AG08395 (cell line): Measurements from ENCODE around the gene SNTG2.

Source experiments
- DNase-seq: peaks from one replicate; pipeline ENCODE4 v3.0.0; 2012; ENCODE audit warnings: mixed read lengths, low spot score

Gene SNTG2

GRCh38 chr2:1147873-1148612, 197.4 kb downstream of the SNTG2 start:
- no peak for DNase-seq

- DNase-seq, result no peak
These were observed 200.3 kb downstream of the SNTG2 start for GRCh38 chr2:1150724-1151511.

GRCh38 chr2:1152375-1152774, 201.7 kb downstream of the SNTG2 start:
- DNase-seq, result no peak

GRCh38 chr2:1153920-1154319, 203.3 kb downstream of the SNTG2 start:
- DNase-seq, result no peak

- DNase-seq, result no peak
These were observed 204.3 kb downstream of the SNTG2 start for GRCh38 chr2:1154710-1155594.

- no peak for DNase-seq
These were observed 205.4 kb downstream of the SNTG2 start for GRCh38 chr2:1156059-1156458.

- no peak for DNase-seq
These were observed 205.9 kb downstream of the SNTG2 start for GRCh38 chr2:1156531-1156930.

- DNase-seq, result no peak
These were observed 206.5 kb downstream of the SNTG2 start for GRCh38 chr2:1157107-1157506.

- DNase-seq, result no peak
These were observed 208.4 kb downstream of the SNTG2 start for GRCh38 chr2:1159013-1159412.

- no peak for DNase-seq
These were observed 211.6 kb downstream of the SNTG2 start for GRCh38 chr2:1162246-1162645.

- no peak for DNase-seq
These were observed 212.3 kb downstream of the SNTG2 start for GRCh38 chr2:1162768-1163584.

- DNase-seq, result no peak
These were observed 216.3 kb downstream of the SNTG2 start for GRCh38 chr2:1166976-1167375.

- DNase-seq, result no peak
These were observed 218.2 kb downstream of the SNTG2 start for GRCh38 chr2:1168846-1169245.

- DNase-seq, result no peak
These were observed 218.8 kb downstream of the SNTG2 start for GRCh38 chr2:1169291-1169949.

- DNase-seq, result no peak
These were observed 219.6 kb downstream of the SNTG2 start for GRCh38 chr2:1170241-1170640.

GRCh38 chr2:1170711-1171110, 220.1 kb downstream of the SNTG2 start:
- no peak for DNase-seq

- no peak for DNase-seq
These were observed 222.9 kb downstream of the SNTG2 start for GRCh38 chr2:1173528-1173927.

- no peak for DNase-seq
These were observed 231.2 kb downstream of the SNTG2 start for GRCh38 chr2:1181893-1182292.

GRCh38 chr2:1183300-1183699, 232.7 kb downstream of the SNTG2 start:
- DNase-seq, result no peak

- no peak for DNase-seq
These were observed 235.8 kb downstream of the SNTG2 start for GRCh38 chr2:1186421-1186820.

GRCh38 chr2:1187189-1187588, 236.5 kb downstream of the SNTG2 start:
- DNase-seq, result no peak
